ENCODE results near the gene SLC2A1. TPM values are rescaled to one million over a fixed set of nuclear protein-coding genes. Genes with fewer than 3 reads are reported as not detected.

SLC2A1 gene
- total and polyA plus RNA-seq, 2 of the 13 experiments (the other 11 are each of a cell fraction or from before 2014, with no cell fraction given), result 125 to 423 TPM

GRCh38 chr1:42979896-42980800, 21.5 kb upstream of the SLC2A1 start (continued):
- TF ChIP-seq MAZ (IDR thresholded peaks at IDR 0.05; ENCODE audit: borderline replicate concordance, low read depth, low read length), result no peak
- no peak for TF ChIP-seq MAZ (CRISPR knock-in tag; IDR thresholded peaks at IDR 0.05; ENCODE audit: low read depth)
- TF ChIP-seq ZNF543 (CRISPR knock-in tag; IDR thresholded peaks at IDR 0.05), result no peak
- no peak for TF ChIP-seq MIER3 (CRISPR knock-in tag; IDR thresholded peaks at IDR 0.05; ENCODE audit: borderline replicate concordance)
- no peak for TF ChIP-seq RBM22 (optimal IDR thresholded peaks at IDR 0.05; ENCODE audit: low read length)
- TF ChIP-seq FOXM1 (CRISPR knock-in tag; IDR thresholded peaks at IDR 0.05), result no peak
- no peak for TF ChIP-seq NPAS2 (CRISPR knock-in tag; IDR thresholded peaks at IDR 0.05; ENCODE audit: borderline replicate concordance)
- no peak for TF ChIP-seq NFE2L2 (IDR thresholded peaks at IDR 0.05; ENCODE audit: low read length)
- TF ChIP-seq AFF4 (CRISPR knock-in tag; IDR thresholded peaks at IDR 0.05), result no peak
- TF ChIP-seq THAP11 (CRISPR knock-in tag; IDR thresholded peaks at IDR 0.05), result no peak; the same call in 1 of the 2 replicates
- TF ChIP-seq, protein P1, sequence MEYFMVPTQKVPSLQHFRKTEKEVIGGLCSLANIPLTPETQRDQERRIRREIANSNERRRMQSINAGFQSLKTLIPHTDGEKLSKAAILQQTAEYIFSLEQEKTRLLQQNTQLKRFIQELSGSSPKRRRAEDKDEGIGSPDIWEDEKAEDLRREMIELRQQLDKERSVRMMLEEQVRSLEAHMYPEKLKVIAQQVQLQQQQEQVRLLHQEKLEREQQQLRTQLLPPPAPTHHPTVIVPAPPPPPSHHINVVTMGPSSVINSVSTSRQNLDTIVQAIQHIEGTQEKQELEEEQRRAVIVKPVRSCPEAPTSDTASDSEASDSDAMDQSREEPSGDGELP (IDR thresholded peaks at IDR 0.05; ENCODE audit: borderline replicate concordance, low read depth), result no peak
- peak; percentile 56; the same call in 1 of the 2 replicates for TF ChIP-seq GATA4 (IDR thresholded peaks at IDR 0.05; ENCODE audit: borderline replicate concordance, low read depth)
- TF ChIP-seq ZNF816 (CRISPR knock-in tag; IDR thresholded peaks at IDR 0.05; ENCODE audit: borderline replicate concordance), result no peak
- TF ChIP-seq CREBL2 (CRISPR knock-in tag; IDR thresholded peaks at IDR 0.05; ENCODE audit: borderline replicate concordance), result no peak
- TF ChIP-seq ZSCAN29 (CRISPR knock-in tag; conservative IDR thresholded peaks at IDR 0.05), result no peak
- TF ChIP-seq PAWR (CRISPR knock-in tag; IDR thresholded peaks at IDR 0.05; ENCODE audit: borderline replicate concordance), result no peak
- TF ChIP-seq TBP (CRISPR knock-in tag; IDR thresholded peaks at IDR 0.05), result no peak
- TF ChIP-seq SYNCRIP (IDR thresholded peaks at IDR 0.05; ENCODE audit: insufficient read depth, low read depth, low read length), result no peak
- TF ChIP-seq, protein P2, sequence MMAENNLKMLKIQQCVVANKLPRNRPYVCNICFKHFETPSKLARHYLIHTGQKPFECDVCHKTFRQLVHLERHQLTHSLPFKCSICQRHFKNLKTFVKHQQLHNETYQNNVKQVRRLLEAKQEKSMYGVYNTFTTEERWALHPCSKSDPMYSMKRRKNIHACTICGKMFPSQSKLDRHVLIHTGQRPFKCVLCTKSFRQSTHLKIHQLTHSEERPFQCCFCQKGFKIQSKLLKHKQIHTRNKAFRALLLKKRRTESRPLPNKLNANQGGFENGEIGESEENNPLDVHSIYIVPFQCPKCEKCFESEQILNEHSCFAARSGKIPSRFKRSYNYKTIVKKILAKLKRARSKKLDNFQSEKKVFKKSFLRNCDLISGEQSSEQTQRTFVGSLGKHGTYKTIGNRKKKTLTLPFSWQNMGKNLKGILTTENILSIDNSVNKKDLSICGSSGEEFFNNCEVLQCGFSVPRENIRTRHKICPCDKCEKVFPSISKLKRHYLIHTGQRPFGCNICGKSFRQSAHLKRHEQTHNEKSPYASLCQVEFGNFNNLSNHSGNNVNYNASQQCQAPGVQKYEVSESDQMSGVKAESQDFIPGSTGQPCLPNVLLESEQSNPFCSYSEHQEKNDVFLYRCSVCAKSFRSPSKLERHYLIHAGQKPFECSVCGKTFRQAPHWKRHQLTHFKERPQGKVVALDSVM (CRISPR knock-in tag; IDR thresholded peaks at IDR 0.05), result no peak
